ENCODE measurements around the gene DDI2. TPM values are rescaled to one million over a fixed set of nuclear protein-coding genes. Genes with fewer than 3 reads are reported as not detected.

DDI2 gene
- total and polyA plus RNA-seq, 9 of the 15 experiments (the other 6 are each of a cell fraction or from before 2014, with no cell fraction given): 6.5 to 48.4 (median 21.2) TPM

GRCh38 chr1:15692121-15692682, 74.9 kb downstream of the DDI2 start (continued):
- TF ChIP-seq TFAM (CRISPR knock-in tag; conservative IDR thresholded peaks at IDR 0.05) (no peak), ZNF121 (CRISPR knock-in tag; conservative IDR thresholded peaks at IDR 0.05) (no peak)

- H2AFZ ChIP-seq (ENCODE audit: low read depth, low read length): no peak overlapping the region
- no peak overlapping the region for H3K4me2 ChIP-seq (ENCODE audit: insufficient read depth, low read length)
- ATAC-seq (no peak), DNase-seq (ENCODE audit: extremely low read depth in 1 of 4, low spot score in 3 of 4) (no peak), FAIRE-seq (no peak)
- H3K79me2 ChIP-seq (ENCODE audit: control insufficient read depth, insufficient read depth, low read length): peaks cover 74% of the 10 kb centered on the region
- intact Hi-C loops (cut with micrococcal nuclease): no loop called here
- BruUV-seq (replicated peaks): no TSS peak
- peak overlapping the region in 1 of 2 experiments; percentile 46; a peak in 1 of 4 replicates for H3K9ac ChIP-seq (ENCODE audit: insufficient read depth in 1 of 2, low read depth in 2 of 2, low read length in 2 of 2)
- in situ Hi-C loops (cut with MboI): no loop called here
- H3K36me3 ChIP-seq (ENCODE audit: control insufficient read depth, insufficient read depth, low read length): peaks cover 48% of the 10 kb centered on the region; the same call in 2 of the 3 replicates
- no peaks in the 10 kb centered on the region; the same call in 1 of the 2 replicates for H3K9me3 ChIP-seq (replicated peaks; ENCODE audit: control insufficient read depth, insufficient read depth, low read depth, low read length)
- POLR2A ChIA-PET: interaction anchor here (0.6 to 1.5 kb wide), 3 partner anchors 9 to 84 kb away, joined by 3 read pairs; no protein-coding TSS in a partner anchor
- CTCF ChIA-PET (ENCODE audit: low intra/inter-chr PET ratio): no interaction called here
- no peak overlapping the region for H3K4me3 ChIP-seq
- TF ChIP-seq KLF13 (tag; IDR thresholded peaks at IDR 0.05; ENCODE audit: borderline replicate concordance, low read depth): no peak
- TF ChIP-seq HNRNPLL (IDR thresholded peaks at IDR 0.05; ENCODE audit: low read depth, low read length, poor library complexity, severe bottlenecking): no peak
- TF ChIP-seq ZBTB8A (IDR thresholded peaks at IDR 0.05; ENCODE audit: partially characterized antibody): no peak
- TF ChIP-seq CREB3 (tag; conservative IDR thresholded peaks at IDR 0.05; ENCODE audit: low read depth): no peak
- TF ChIP-seq MEF2D (tag; conservative IDR thresholded peaks at IDR 0.05; ENCODE audit: low read depth): no peak
- TF ChIP-seq JUNB (CRISPR knock-in tag; conservative IDR thresholded peaks at IDR 0.05): no peak
- TF ChIP-seq PCBP1 (IDR thresholded peaks at IDR 0.05; ENCODE audit: low read depth, low read length, poor library complexity, severe bottlenecking): no peak
- TF ChIP-seq ZNF212 (CRISPR knock-in tag; IDR thresholded peaks at IDR 0.05): no peak
- H4K20me1 ChIP-seq (replicated peaks; ENCODE audit: control insufficient read depth, insufficient read depth, low read length): no peaks in the 10 kb centered on the region; the same call in 1 of the 2 replicates
- H3K27me3 ChIP-seq (ENCODE audit: control insufficient read depth in 2 of 2, insufficient read depth in 2 of 2, low read length in 2 of 2): no peaks in the 10 kb centered on the region
- no peak overlapping the region; the same call in 2 of the 3 replicates for H3K27ac ChIP-seq (ENCODE audit: extremely low read depth, low read depth, low read length)
- H3K4me1 ChIP-seq (replicated peaks in 1 of 2; ENCODE audit: control insufficient read depth in 2 of 2, insufficient read depth in 2 of 2, low read length in 2 of 2): peaks cover 13 to 22% of the 10 kb centered on the region in 2 experiments; a peak in 4 of 5 replicates
- no peaks in the 10 kb centered on the region for H3K9me1 ChIP-seq (ENCODE audit: control insufficient read depth, insufficient read depth, low read length)
- 88% methylated on average over 5 of the region's 5 CpGs for WGBS (ENCODE audit: insufficient coverage, low coverage, missing lambda C conversion rate)
Measured at GRCh38 chr1:15693371-15693770, 76.1 kb downstream of the DDI2 start.
